Glutamatergic neuron (in vitro differentiated cells): Measurements from ENCODE around the gene RNU5D-1. TPM values are rescaled to one million over a fixed set of nuclear protein-coding genes. Genes with fewer than 3 reads are reported as not detected.
A peak's percentile ranks its signal among the peaks of the same experiment; 100 is the strongest.
"Not testable (repeated sequence)": the region's sequence is repeated elsewhere in the genome, so short reads cannot be mapped to it uniquely, and the experiment has no call there.

Experiments used
- DNase-seq: peaks from one replicate; pipeline ENCODE4 v3.0.0; 2022
- H3K27ac Mint-ChIP-seq: one replicate; pipeline ENCODE4 v1.8.0; 2020; ENCODE audit warnings: mild to moderate bottlenecking, mixed read lengths, inconsistent platforms; ENCODE audit not compliant: unreplicated experiment
- H3K27me3 Mint-ChIP-seq: one replicate; pipeline ENCODE4 v1.8.0; 2020; ENCODE audit warnings: mild to moderate bottlenecking, moderate library complexity, mixed read lengths, inconsistent platforms; ENCODE audit not compliant: unreplicated experiment
- H3K36me3 Mint-ChIP-seq: one replicate; pipeline ENCODE4 v1.8.0; 2020; ENCODE audit warnings: mild to moderate bottlenecking, mixed read lengths, inconsistent platforms; ENCODE audit not compliant: unreplicated experiment
- H3K4me1 Mint-ChIP-seq: one replicate; pipeline ENCODE4 v1.8.0; 2020; ENCODE audit warnings: mild to moderate bottlenecking, low read depth, mixed read lengths, inconsistent platforms; ENCODE audit not compliant: unreplicated experiment
- H3K4me3 Mint-ChIP-seq: one replicate; pipeline ENCODE4 v1.8.0; 2020; ENCODE audit warnings: mild to moderate bottlenecking, mixed read lengths, inconsistent platforms; ENCODE audit not compliant: unreplicated experiment
- H3K9me3 Mint-ChIP-seq: one replicate; pipeline ENCODE4 v1.8.0; 2020; ENCODE audit warnings: mild to moderate bottlenecking, moderate library complexity, mixed read lengths, inconsistent platforms; ENCODE audit not compliant: unreplicated experiment
- total RNA-seq: library from RNA; stranded (reverse); fragmentation: NEBNext Ultra II Directional; extraction: Animal tissue kit (Norgen Biotek cat#: 25700); gene quantifications from one replicate; pipeline ENCODE4 v1.2.1, GENCODE V29; 2021; ENCODE audit not compliant: unreplicated experiment
- TF ChIP-seq, protein P1 (sequence below): fragments of 200-600 bp; sonication (generic); IDR thresholded peaks from one replicate; pipeline ENCODE4 v1.5.0; 2021; ENCODE audit not compliant: partially characterized antibody, unreplicated experiment

RNU5D-1 gene
- total RNA-seq, 1 donor from 2014 or later = not detected

DNA sequence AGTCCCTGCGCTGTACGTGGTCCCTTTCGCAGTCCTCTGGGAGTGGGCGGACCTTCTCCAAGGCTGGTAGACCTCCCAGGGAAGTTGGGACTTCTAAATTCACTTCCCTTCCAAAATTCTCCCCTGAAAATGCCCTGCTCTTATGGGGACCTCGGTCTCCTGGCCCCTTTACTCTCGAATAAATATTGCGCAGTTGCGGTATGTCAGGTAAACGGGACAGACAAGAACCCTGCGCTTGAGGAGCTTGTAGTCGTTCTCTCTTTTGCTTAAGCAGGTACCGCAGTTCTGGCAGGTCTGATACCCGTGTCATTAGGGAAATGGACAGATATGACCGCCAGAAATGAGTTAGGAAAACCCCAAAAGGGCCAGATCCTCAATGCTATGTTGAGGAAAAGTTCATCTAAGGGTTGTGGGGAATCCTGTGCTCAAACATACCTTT, 9.2 kb upstream of the RNU5D-1 start:
- DNase-seq = no peak
- no peaks in the 10 kb centered on the region for H3K36me3 Mint-ChIP-seq
- peak overlapping the region; percentile 46 for H3K27ac Mint-ChIP-seq
- peaks cover 5% of the 10 kb centered on the region for H3K27me3 Mint-ChIP-seq
- peaks cover 11% of the 10 kb centered on the region for H3K9me3 Mint-ChIP-seq
- TF ChIP-seq, protein P1, sequence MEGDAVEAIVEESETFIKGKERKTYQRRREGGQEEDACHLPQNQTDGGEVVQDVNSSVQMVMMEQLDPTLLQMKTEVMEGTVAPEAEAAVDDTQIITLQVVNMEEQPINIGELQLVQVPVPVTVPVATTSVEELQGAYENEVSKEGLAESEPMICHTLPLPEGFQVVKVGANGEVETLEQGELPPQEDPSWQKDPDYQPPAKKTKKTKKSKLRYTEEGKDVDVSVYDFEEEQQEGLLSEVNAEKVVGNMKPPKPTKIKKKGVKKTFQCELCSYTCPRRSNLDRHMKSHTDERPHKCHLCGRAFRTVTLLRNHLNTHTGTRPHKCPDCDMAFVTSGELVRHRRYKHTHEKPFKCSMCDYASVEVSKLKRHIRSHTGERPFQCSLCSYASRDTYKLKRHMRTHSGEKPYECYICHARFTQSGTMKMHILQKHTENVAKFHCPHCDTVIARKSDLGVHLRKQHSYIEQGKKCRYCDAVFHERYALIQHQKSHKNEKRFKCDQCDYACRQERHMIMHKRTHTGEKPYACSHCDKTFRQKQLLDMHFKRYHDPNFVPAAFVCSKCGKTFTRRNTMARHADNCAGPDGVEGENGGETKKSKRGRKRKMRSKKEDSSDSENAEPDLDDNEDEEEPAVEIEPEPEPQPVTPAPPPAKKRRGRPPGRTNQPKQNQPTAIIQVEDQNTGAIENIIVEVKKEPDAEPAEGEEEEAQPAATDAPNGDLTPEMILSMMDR = no peak
- H3K4me1 Mint-ChIP-seq = peaks cover 4% of the 10 kb centered on the region
- H3K4me3 Mint-ChIP-seq = peak overlapping the region; percentile 97

DNA sequence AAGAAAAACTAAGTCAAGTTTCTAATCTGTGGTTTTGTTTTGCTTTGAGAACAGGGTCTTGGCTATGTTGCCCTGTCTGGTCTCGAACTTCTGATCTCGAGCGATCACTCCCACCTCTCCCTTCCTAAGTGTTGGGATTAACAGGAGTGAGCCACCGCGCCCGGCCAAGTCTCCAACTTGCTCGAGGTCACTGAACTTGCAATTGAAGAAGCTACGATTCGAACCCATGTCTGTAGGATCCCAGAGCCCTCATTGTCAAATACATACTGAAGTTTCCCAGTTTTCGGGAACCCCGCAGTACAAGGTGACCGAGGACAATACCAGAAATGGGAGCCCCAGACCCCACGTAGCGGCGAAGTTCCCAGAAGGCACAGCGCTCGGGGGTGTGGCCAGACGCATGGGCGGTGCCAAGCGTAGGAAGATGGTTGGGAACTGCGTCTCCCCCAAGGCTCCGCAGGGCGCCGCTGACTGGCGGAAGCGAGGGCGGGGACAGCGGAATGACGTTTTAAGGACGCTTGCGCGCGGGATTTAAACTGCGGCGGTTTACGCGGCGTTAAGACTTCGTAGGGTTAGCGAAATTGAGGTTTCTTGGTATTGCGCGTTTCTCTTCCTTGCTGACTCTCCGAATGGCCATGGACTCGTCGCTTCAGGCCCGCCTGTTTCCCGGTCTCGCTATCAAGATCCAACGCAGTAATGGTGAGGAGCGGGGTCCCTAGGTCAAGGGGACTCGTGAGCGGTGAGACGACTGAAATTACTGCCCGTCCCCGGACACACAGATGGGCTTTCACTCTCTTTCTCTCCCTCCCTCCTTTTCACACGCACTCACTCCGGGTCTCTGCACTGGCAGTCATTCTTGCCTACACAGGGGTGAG, 8.6 kb upstream of the RNU5D-1 start, which contains the start of gene KIF2C:
TSS of gene KIF2C (plus strand) at position 531 of the 872 bp plus-strand sequence. CDS start at position 627, 96 bp downstream.
- peaks cover 11% of the 10 kb centered on the region for H3K9me3 Mint-ChIP-seq

DNA sequence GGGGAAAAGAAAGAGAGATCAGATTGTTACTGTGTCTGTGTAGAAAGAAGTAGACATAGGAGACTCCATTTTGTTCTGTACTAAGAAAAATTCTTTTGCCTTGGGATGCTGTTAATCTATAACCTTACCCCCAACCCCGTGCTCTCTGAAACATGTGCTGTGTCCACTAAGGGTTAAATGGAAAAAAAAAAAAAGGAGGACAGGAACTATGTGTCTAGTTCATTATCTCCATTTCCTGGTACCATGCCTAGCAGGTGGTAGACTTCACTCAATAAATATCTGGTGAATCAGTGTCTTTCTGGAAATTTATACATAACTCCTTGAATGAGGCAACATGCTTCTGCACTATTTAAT, 8.0 kb upstream of the RNU5D-1 start:
- not testable (repeated sequence) for H3K36me3 Mint-ChIP-seq, H3K4me1 Mint-ChIP-seq, DNase-seq, H3K27me3 Mint-ChIP-seq
- H3K4me3 Mint-ChIP-seq = peak overlapping the region; percentile 97
- peaks cover 11% of the 10 kb centered on the region for H3K9me3 Mint-ChIP-seq
- peak overlapping the region; percentile 82 for H3K27ac Mint-ChIP-seq

More for the DNA sequence above, 8.6 kb upstream of the RNU5D-1 start, which contains the start of gene KIF2C:
- peaks cover 5% of the 10 kb centered on the region for H3K27me3 Mint-ChIP-seq
- H3K4me1 Mint-ChIP-seq = peaks cover 4% of the 10 kb centered on the region
- H3K4me3 Mint-ChIP-seq = peak within 1 kb of the TSS; percentile 97
- no peaks in the 10 kb centered on the region for H3K36me3 Mint-ChIP-seq
- H3K27ac Mint-ChIP-seq = peak within 1 kb of the TSS; percentile 82
- TF ChIP-seq, protein P1 = no peak
- DNase-seq = peak; percentile 98

GRCh38 chr1:44735992-44736391, 5.0 kb upstream of the RNU5D-1 start:
- H3K4me1 Mint-ChIP-seq = peaks cover 4% of the 10 kb centered on the region
- H3K27ac Mint-ChIP-seq = no peak overlapping the region
- no peak overlapping the region for H3K4me3 Mint-ChIP-seq
- no peak for DNase-seq
- TF ChIP-seq, protein P1 = no peak
- peaks cover 4% of the 10 kb centered on the region for H3K27me3 Mint-ChIP-seq
- H3K9me3 Mint-ChIP-seq = peaks cover 12% of the 10 kb centered on the region
- H3K36me3 Mint-ChIP-seq = no peaks in the 10 kb centered on the region

GRCh38 chr1:44733784-44734183, 2.8 kb upstream of the RNU5D-1 start:
- Mint-ChIP-seq H3K4me1 (no peaks in the 10 kb centered on the region), H3K27ac (no peak overlapping the region), H3K36me3 (no peaks in the 10 kb centered on the region), H3K4me3 (no peak overlapping the region), H3K9me3 (peaks cover 6% of the 10 kb centered on the region), H3K27me3 (peaks cover 4% of the 10 kb centered on the region)
- DNase-seq = no peak
- TF ChIP-seq, protein P1 = no peak
